A172 (cell line): ENCODE results near the gene PLLP. TPM values are rescaled to one million over a fixed set of nuclear protein-coding genes. Genes with fewer than 3 reads are reported as not detected.
"Not testable (repeated sequence)": the region's sequence is repeated elsewhere in the genome, so short reads cannot be mapped to it uniquely, and the experiment has no call there.

Source experiments
- DNase-seq: peaks from one replicate; pipeline ENCODE4 v3.0.0-alpha.2; 2015; ENCODE audit warnings: low spot score
- total RNA-seq: library from RNA; depleted of rRNA; stranded (reverse); fragments of >200 nt; shearing (Covaris generic); gene quantifications from 2 replicates; pipeline ENCODE4 v1.2.3, GENCODE V29; 2014

The PLLP gene
- total RNA-seq, 1 experiment from 2014 or later, result not detected

DNA sequence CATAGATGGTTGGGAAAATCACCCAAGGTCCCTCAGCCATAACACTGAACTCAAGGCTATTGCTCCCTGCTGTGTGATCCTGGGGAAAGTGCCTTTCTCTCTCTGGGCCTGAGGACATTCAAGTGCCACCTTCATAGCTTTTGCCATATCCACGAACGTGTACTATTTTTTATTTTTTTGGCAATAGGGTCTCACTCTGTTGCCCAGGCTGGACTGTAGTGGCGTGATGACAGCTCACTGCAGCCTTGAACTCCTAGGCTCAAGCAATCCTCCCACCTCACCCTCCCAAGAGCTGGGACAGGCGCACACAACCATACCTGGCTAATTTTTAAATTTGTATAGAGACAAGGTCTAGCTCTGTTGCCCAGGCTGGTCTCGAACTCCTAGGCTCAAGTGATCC, 10.6 kb downstream of the PLLP start:
- no peak for DNase-seq

DNA sequence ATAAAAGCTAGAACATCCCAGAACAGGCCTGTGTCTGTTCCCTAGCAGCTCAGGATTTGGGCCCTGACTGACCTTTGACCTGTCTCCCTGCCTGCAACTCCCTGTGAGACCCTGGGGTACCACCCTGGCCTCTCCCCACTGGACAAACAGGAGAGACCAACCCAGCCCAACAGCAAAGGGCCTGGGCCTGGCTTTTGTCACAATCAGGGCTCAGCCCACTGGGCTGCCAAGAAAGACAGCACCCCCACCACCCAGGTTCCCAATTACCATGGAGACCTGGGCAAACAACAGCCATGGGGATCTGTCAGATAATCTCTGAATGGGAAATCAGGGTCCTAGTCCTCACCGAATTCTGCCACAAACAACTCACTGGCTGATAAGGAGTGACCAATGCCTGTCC, 11.1 kb downstream of the PLLP start:
- no peak for DNase-seq

DNA sequence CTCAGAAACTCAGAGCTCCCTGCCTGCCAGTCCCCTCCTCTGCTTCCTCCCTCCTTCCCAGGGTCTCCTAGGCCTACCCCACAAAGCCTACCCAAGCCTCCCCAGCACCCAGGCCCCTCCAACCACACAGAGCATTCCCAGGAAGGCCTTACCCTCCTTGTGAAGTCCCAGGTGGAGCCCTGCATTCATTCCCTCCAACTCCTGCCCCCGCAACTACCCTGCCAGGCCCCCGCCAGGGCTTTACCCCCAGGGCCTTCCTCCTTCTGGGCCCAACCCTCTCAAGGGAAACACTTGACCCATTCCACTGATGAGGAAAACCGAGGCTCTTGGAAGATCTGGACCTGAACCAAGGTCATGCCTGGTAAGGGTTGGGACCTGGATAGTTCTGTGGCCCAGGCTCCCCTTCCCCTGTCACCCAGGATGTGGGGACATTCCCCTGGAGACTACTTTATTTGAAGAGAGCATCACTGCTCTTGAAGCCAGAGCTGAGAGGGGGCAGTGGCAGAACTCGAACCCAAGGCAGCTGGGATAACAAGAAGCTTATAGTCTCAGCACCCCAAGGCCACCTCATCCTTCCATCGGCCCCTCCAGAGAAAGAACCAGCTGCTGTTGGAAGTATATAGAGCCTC, 12.5 kb downstream of the PLLP start:
- DNase-seq, result no peak

DNA sequence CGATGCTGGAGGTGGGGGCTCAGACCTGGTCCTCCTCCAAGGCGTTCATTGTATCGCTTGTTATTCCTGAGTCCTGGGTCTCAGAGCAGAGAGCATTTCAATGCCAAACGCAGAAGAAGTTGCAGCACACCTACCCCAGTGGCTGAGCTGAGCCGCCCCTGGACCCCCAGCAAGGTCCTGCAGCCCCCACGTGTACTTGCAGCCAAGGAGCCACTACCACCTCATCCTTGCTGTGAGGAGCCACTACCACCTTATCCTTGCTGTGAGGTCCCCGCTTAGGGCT, 13.5 kb downstream of the PLLP start:
- no peak for DNase-seq

DNA sequence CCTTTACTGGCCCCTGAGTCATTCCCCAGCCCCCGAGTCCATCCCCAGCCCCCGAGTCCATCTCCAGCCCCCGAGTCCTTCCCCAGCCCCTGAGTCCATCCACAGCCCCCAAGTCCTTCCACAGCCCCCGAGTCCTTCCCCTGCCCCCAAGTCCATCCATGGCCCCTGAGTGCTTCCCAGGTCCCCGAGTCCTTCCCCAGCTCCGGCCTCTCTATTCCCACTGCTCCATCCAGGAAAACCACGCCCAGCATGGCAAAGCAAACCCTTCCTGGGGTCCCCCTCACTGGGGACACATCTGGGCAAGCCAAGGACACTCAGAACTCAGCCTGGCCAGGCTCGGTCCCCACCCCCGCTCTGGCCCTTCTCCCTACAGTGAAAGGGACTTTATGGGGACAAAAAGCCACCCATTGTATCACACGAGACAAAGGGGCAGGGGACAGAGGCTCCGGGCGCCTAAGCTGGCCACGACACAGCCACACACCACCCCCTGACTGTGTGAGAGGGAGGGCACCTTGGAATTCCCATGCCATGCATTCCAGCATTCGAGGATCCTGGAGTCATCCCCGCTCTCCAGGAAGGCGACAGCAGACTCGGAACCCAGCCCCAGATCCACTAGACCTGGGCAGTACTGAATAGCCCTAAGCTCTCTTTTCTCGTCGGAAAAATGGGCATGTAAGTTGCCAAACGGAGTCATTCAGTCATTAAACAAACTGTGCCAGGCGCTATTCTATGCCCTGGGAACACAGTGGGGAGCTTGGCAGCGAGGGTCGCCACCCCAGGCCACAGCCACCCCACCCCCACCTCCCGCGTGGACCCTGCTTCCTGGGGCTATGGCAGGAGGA, 14.0 kb downstream of the PLLP start:
- DNase-seq, result no peak

DNA sequence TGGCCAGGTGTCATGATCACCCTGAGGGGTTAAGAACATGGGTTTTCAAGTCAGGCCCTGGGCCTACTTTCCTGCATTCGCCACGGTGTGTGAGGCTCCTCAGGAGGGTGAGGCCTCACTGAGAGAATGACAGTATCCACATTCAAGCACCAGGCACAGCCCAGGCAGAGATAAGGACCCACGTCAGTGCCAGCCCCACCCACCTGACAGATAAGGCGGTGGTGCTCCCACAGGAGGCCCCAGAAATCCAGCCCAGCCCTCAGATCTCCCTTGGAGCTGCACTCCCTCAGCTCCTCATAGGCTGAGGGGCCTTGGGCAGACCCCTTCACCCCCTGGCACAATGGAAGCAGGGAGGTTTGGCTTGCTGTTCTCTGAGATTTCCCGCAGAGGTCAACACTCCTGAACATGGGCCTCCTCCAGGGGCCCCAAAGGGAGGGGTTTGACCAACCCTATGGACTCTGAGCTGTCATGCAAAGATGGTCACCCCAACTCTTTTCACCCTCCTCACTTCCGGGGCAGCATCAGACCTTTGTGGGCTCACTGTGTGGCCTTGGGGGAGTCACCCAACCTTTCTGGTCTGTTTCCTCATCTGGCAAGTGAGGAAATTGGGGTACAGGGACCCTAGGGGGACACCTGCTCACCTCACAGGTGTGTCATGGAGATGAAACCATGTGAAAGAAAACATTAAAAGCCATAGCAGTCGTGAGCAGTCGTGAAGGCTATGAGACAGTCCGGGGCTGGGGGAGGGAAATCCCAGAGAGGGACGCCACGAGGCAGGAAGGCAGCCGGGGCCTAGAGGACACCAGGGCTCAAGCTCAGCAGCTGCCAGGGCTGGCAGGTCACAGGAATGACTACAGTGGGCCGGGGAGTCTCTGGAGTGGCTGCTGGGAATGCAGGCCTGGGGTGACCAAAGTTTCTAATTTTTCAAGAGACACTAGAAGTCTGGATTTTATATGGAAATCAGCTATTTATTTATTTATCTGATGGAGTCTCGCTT, 15.4 kb downstream of the PLLP start:
- peak; percentile 69 for DNase-seq

DNA sequence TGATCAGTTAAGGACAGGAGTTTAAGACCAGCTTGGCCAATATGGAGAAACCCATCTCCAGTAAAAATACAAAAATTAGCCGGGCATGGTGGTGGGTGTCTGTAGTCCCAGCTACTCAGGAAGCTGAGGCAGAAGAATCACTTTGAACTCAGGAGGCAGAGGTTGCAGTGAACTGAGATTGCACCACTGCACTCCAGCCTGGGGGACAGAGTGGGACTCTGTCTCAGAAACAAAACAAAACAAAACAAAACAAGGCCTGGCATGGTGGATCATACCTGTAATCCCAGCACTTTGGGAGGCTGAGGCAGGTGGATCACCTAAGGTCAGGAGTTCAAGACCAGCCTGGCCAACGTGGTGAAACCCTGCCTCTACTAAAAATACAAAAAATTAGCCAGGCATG, 17.1 kb downstream of the PLLP start:
- DNase-seq, result not testable (repeated sequence)

DNA sequence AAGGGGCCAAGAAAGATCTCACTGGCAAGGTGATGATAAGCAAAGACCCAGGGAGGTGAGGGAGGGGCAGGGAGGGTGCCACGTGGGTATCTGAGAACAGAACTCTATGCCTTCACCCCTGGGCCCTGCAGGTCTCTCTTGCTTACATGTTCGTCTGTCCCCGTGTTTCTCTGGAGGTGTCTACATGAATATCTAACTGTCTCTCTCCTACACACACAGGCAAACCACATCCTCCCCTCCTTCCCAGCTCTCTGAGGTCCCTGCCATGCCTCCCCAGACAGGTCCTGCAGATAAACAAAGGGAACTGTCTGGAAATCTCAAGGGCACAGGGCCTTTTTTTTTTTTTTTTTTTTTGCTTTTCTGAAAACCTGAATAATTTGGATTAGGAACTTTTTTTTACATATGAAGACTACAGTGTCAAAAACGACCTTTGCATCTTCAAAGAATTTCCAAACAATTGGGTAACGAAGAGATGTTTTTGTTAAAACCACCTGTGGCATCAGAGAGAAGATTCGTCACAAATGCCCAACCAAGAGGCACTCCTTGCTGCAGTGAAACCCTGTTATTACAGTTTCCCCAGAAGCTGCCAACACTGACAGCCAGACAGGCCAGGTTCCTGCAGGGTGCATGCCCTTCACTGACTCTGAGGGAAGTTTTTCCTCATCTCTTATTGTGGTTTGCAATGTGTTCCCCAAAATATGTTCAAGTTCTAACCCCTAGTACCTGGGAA, 17.8 kb downstream of the PLLP start:
- DNase-seq, result no peak

DNA sequence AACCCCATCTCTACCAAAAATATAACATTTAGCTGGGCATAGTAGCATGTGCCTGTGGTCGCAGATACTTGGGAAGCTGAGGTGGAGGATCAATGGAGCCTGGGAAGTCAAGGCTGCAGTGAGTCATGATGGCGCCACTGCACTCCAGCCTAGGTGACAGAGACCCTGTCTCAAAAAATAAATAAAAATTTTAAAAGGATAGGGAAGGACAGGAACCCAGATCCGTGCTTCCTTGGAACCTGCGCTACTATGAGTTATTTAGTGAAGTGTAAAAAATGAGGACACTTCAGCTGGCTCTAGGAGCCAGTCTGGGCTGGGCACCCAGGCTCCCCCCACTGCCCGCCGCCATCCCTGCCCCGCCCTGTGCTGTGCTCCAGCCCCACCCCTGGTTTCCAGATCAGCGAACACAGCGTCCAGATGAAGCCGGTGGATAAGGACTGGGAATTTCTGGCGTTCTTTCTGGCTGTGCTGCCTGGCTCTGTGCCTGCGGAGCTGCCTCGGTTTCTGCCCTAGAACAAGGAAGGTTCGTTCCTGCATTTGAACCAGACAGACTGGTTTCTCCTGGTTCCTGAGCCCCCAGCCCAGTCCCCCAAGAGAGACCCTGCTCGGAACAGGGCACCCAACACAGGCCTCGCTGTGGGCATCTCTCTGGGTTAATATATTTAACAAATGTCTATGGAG, 18.5 kb downstream of the PLLP start:
- DNase-seq, result peak; percentile 54

DNA sequence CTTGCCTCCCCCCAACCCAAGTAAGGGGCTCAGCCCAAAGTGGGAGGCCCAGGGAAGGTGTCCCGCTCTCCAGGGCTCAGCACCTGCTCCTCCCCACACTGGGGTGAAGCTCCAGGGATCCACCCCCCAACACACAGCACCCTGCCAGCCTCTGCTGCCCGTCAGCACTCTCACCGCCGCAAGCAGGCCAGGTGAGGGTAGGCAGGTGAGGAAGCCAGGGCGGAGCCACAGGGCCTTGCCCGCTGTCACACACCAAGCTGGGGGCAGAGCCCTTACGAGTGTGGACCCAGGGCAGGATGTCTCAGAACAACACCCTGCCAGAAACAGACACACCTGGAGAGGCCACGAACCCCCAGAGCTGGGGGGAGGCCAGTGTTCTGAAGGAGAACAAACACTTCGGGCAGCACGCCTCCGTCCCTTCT, 19.5 kb downstream of the PLLP start:
- DNase-seq, result no peak

DNA sequence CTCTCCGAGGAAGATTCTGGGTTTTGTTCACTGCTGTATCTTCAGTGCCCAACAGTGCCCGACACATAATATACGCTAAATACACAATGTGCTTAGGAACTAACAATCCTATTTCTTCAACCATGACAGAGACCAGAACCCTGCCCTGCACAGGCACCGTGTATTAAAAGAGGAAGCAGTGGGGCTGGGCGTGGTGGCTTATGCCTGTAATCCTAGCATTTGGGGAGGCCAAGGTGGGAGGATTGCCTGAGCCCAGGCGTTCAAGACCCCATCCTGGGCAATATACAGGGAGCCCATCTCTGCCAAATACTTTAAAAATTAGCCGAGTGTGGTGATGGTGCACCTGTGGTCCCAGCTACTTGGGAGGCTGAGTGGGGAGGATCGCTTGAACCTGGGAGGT, 20.1 kb downstream of the PLLP start:
- DNase-seq, result no peak

DNA sequence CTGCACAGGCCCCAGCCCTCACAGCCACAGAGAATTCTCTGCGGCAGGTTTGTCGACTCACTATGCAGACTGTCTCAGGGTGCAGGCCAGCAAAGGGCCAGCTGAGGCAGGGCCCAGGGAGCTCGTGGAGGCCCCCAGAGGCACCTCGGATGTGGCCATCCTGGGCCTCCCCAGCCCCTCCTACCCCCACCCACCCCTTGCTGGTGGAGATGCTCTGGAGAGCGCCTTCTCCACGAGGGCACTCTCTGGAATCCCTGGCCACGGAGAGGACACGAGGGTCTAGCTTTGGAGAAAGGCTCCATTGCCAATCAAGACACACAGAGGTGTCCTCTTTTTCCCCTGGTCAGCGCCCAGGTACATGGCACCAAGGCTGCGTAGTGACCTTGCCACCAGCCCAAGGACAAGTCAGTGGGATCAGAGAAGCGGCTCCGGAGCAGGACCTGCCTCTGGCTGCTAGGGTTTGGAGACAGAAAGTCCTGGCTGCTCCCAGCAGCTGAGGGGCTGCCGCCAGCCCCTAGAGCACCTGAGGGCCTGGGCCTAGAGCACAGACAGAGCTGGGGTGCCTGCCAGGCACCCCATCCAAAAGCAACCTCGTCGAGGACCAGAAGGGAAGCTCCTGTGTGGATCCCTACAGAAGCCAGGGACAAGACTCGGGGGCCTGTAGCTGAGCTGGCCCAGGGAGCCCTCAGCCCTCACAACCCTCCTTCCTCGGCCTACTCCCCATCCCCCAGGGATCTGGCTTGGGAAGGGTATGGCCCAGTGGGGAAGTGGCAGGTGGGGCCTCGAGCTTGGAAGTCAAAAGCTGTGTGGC, 20.7 kb downstream of the PLLP start:
- DNase-seq, result no peak

DNA sequence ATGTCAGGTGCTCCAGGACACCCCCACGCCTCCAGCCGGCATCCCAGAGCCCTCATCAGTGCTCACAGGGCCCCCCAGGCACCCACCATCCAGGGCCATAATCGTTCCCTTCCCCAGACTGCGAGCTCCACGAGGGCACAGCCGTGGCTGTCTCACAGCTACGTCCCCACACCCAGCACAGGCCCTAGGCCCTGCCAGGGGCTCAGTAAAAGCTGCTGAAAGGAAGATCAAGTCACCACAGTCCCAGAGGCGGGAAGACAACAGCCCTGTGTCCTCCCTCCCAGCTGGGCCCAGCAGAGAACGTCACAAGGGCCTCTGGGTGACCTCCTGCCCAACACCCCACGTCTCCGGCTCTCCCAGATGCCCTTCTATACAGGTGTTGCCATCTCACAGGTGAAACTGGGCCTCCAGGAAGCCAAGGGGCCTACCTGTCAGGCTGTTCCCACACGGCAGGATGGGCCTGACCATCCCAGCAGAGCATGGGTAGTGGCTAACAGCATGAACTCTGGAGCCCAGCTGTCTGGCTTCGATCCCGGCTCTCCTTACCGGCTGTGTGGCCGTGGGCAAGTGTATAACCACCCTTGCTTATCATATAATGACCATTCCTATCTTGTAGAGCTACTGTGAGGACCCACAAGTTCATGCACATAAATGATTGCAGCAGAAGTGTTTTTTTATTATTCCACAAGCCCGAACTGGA, 21.5 kb downstream of the PLLP start:
- DNase-seq, result no peak

DNA sequence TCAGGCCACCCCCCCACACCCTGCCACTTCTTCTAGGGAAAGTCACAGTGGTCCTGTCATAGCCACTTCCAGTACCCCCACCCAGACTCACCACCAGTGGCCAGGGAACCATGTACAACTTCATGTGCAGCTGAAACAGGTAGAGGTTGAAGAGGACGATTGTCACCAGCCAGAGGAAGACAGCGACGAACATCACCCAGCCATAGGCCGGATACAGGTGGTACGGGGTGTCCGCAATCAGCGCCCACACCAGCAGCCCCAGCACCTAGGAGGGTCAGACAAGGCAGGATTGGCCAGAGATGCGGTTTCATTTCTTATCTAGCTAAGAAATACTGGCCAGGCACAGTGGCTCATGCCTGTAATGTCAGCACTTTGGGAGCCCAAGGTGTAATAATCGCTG, 22.7 kb downstream of the PLLP start:
- DNase-seq, result no peak

DNA sequence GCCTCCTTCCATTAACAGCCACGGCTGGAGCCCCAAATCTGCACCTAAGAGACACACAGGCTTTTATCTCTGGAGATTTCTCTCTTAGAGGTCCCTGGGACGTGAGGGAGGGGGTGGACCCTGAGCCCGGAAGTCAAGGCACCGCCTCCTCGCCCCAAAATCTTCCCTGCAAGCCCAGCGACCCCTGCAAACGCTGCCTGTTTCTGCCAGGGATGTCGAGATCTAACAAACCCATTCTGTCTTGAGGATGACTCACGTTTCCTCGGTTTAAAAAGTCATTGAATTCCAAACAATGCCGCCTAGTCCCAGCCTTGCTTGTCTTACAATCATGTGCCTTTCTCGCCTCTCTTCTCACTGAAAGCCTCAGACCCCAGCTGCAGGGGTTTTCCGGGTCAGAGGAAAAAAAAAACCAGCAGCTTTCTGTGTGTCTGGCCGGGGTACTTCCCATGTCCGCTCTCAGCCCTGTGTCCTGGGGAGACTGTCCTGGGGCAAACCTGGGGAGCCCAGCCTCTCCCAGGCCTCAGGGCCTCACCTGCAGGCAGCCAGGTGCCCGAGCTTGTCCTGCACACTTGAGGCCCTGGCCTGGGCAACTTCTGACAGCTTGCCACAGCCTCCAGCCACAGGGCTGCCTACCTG, 24.1 kb downstream of the PLLP start:
- peak; percentile 79 for DNase-seq

DNA sequence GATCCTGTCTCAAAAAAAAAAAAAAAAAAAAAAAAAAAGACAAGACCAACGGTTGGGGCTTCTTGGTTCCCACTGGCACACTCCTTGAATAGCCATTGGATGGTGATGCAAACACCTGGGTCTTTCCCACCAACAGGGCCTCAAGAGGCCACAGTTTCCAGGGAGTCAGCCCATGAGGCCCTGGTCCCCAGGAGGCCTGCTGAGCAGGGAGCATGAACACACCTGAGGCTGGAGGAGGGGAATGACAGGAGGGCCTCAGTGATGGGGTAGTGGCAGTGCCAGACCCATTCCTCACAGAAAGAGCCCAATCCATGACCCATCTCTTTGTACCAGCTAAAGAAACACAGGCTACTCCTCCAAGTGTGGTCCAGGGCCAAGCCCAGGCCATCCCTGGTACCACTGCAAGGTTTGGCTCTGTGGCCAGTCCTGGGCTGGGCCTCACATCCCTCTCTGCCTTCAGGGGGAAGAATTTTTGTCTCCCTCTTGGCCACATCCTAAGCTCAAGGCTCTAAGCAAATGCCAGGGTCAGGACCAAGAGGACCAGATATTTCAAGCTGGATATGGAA, 25.5 kb downstream of the PLLP start:
- DNase-seq, result no peak

DNA sequence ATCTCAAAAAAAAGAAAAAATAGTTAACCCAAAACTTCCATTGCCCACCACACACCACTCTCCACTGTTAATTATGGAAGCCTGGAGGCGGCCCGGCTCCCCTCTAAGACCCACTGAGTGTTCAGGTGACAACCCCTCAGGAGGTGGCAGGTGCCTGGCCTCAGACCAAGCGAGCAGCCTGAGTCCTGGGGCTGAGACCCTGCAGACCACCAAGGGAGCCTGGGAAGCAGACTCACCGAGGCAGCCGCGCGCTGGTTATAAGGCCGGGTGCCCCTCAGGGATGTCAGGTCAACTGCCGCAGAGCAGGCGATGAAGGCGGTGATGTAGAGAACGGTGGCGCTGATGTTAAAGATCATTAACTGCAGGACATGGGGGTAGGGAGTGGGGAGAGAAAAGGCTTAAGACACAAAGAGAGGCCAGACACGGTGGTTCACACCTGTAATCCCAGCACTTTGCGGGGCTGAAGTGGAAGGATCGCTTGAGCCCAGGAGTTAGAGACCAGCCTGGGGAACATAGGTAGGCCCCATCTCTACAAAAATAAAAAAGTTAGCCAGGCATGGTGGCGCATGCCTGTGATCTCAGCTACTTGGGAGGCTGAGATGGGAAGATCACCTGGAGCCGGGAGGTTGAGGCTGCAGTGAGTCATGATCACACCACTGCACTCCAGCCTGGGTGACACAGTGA, 26.1 kb downstream of the PLLP start:
- DNase-seq, result no peak

DNA sequence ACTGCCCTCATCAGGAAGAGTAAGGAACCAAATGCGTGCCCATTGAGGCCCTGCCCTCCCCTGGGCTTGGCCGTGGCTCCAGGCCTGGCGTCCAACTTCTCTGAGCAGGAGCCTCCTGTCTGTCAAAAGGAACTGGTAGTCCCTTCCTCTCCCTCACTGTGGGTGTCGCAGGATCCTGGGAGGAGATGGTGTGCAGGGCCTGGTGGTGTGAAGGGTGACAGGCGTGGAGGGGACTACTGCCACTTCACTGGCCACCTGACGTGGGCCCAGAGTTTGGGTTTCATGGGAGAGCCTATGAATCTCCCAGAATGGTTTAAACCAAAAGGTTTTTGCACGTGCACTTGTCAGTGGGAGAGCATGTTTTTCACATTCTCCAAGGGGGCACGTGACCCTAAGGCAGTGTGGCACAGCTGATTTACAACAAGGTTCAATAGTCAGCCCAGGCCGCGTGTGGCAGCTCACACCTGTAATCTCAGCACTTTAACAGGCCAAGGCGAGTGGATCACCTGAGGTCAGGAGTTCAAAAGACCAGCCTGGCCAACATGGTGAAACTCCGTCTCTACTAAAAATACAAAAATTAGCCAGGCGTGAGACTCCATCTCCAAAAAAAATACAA, 26.9 kb downstream of the PLLP start:
- DNase-seq, result no peak
